H1 (cell line): ENCODE data around the gene MOGAT3. TPM values are rescaled to one million over a fixed set of nuclear protein-coding genes. Genes with fewer than 3 reads are reported as not detected.

Experiments used
- CTCF ChIA-PET: fragments of 300-600 bp; sonication (Branson Sonifier 250); formaldehyde crosslinking; loops from one replicate; lab custom pipeline; 2021; ENCODE audit not compliant: partially characterized antibody; lab: Charles Lee
- POLR2A ChIA-PET: fragments of 300-600 bp; sonication (Branson Sonifier 250); formaldehyde crosslinking; loops from one replicate; lab custom pipeline; 2021; ENCODE audit warnings: inconsistent platforms; ENCODE audit not compliant: partially characterized antibody; lab: Charles Lee
- DNase-seq, 2 experiments: peaks; one replicate each; pipeline versions ENCODE4 v3.0.0 to v3.0.0-alpha.2; 2010 to 2022; ENCODE audit warnings: low spot score in 2 of 2, low read depth in 1 of 2, mixed read lengths in 1 of 2
- FAIRE-seq: peaks from 2 replicates; lab custom pipeline; 2011; peaks lifted over from hg19 to GRCh38; lab: Jason Lieb, UNC
- H2AFZ ChIP-seq: 2 replicates; pipeline ENCODE4 v1.8.1; 2012; ENCODE audit warnings: low read length, inconsistent platforms
- H2AK5ac ChIP-seq: 2 replicates; pipeline ENCODE4 v1.6.1; 2013; ENCODE audit warnings: low read depth, low read length
- H2BK120ac ChIP-seq: replicated peaks from 2 replicates; pipeline ENCODE3; 2013; ENCODE audit warnings: low read depth, low read length, inconsistent platforms
- H2BK12ac ChIP-seq: 2 replicates; pipeline ENCODE4 v1.6.1; 2013; ENCODE audit warnings: low read depth, low read length
- H2BK15ac ChIP-seq: 2 replicates; pipeline ENCODE4 v1.6.1; 2013; ENCODE audit warnings: low read length
- H2BK20ac ChIP-seq: 2 replicates; pipeline ENCODE4 v1.6.1; 2013; ENCODE audit warnings: low read length
- H2BK5ac ChIP-seq: 2 replicates; pipeline ENCODE4 v1.6.1; 2013; ENCODE audit warnings: low read depth, low read length
- H3K14ac ChIP-seq: 2 replicates; pipeline ENCODE4 v1.6.1; 2013; ENCODE audit warnings: inconsistent platforms; ENCODE audit not compliant: insufficient read length
- H3K18ac ChIP-seq: 2 replicates; pipeline ENCODE4 v1.6.1; 2013; ENCODE audit warnings: low read length; ENCODE audit errors: extremely low read depth
- H3K23ac ChIP-seq: 2 replicates; pipeline ENCODE4 v1.6.1; 2013; ENCODE audit warnings: inconsistent platforms; ENCODE audit not compliant: insufficient read length
- H3K23me2 ChIP-seq: 2 replicates; pipeline ENCODE4 v1.6.1; 2013; ENCODE audit warnings: low read depth, low read length
- H3K27ac ChIP-seq: 2 replicates; pipeline ENCODE4 v1.6.1; 2011; ENCODE audit warnings: low read depth, low read length, inconsistent platforms
- H3K27me3 ChIP-seq, 4 experiments: replicated peaks in 1 of 4; 1 replicate in 1 of 4; 2 replicates in 3 of 4; pipeline versions ENCODE4 v1.6.1 to v1.8.1; 2011 to 2013; ENCODE audit warnings: low read length in 3 of 4, mild to moderate bottlenecking in 3 of 4, inconsistent platforms in 2 of 4, mixed read lengths in 2 of 4, moderate library complexity in 1 of 4; ENCODE audit not compliant: control insufficient read depth in 3 of 4, insufficient read depth in 3 of 4; ENCODE audit errors: extremely low read depth in 1 of 4
- H3K36me3 ChIP-seq, 4 experiments: 2 replicates each; pipeline versions ENCODE4 v1.6.1 to v1.8.1; 2011 to 2013; ENCODE audit warnings: mild to moderate bottlenecking in 4 of 4, low read length in 3 of 4, moderate library complexity in 2 of 4, control low read depth in 1 of 4, inconsistent platforms in 1 of 4; ENCODE audit not compliant: insufficient read depth in 4 of 4, control insufficient read depth in 2 of 4
- H3K4ac ChIP-seq: replicated peaks from 2 replicates; pipeline ENCODE3; 2013; ENCODE audit warnings: low read length, low read depth, mixed read lengths, inconsistent platforms; ENCODE audit not compliant: insufficient read length
- H3K4me1 ChIP-seq, 4 experiments: replicated peaks in 1 of 4; 1 replicate in 1 of 4; 2 replicates in 3 of 4; pipeline versions ENCODE4 v1.6.1 to v1.8.1; 2011 to 2013; ENCODE audit warnings: low read length in 3 of 4, inconsistent platforms in 2 of 4, mixed read lengths in 1 of 4; ENCODE audit not compliant: insufficient read depth in 4 of 4, control insufficient read depth in 3 of 4
- H3K4me2 ChIP-seq, 2 experiments: 2 replicates each; pipeline versions ENCODE4 v1.6.1 to v1.8.1; 2011 to 2013; ENCODE audit warnings: low read depth in 2 of 2, low read length in 2 of 2, control low read depth in 1 of 2, inconsistent platforms in 1 of 2, mild to moderate bottlenecking in 1 of 2; ENCODE audit not compliant: insufficient read depth in 1 of 2
- H3K4me3 ChIP-seq, 4 experiments: fragments of 200-600, 300-600 bp in 1 of 4; sonication (generic), shearing (Covaris generic), sonication (Bioruptor Twin) in 1 of 4; 2 replicates each; pipeline versions ENCODE4 v1.5.1 to v1.8.1; 2011 to 2016; ENCODE audit warnings: low read length in 4 of 4, low read depth in 3 of 4, control low read depth in 2 of 4, inconsistent platforms in 2 of 4, mild to moderate bottlenecking in 2 of 4, mixed read lengths in 1 of 4, moderate library complexity in 1 of 4; ENCODE audit not compliant: insufficient read depth in 2 of 4; ENCODE audit errors: extremely low read depth in 1 of 4
- H3K56ac ChIP-seq: replicated peaks from 2 replicates; pipeline ENCODE3; 2013; ENCODE audit warnings: low read depth, mild to moderate bottlenecking, mixed read lengths, low read length, inconsistent platforms; ENCODE audit not compliant: insufficient read length
- H3K79me1 ChIP-seq: 2 replicates; pipeline ENCODE4 v1.6.1; 2013; ENCODE audit warnings: low read depth, low read length, control low read depth
- H3K79me2 ChIP-seq, 2 experiments: 2 replicates each; pipeline versions ENCODE4 v1.6.1 to v1.8.1; 2012 to 2013; ENCODE audit warnings: low read length in 2 of 2, mild to moderate bottlenecking in 2 of 2, inconsistent platforms in 1 of 2; ENCODE audit not compliant: insufficient read depth in 2 of 2, control insufficient read depth in 1 of 2
- H3K9ac ChIP-seq, 4 experiments: replicated peaks in 1 of 4; 1 replicate in 1 of 4; 2 replicates in 3 of 4; pipeline versions ENCODE4 v1.6.1 to v1.8.1; 2011 to 2013; ENCODE audit warnings: low read depth in 3 of 4, low read length in 3 of 4, control low read depth in 2 of 4, mild to moderate bottlenecking in 2 of 4, moderate library complexity in 2 of 4, inconsistent platforms in 1 of 4; ENCODE audit errors: extremely low read depth in 1 of 4
- H3K9me3 ChIP-seq, 2 experiments: 2 replicates each; pipeline versions ENCODE4 v1.6.1 to v1.8.1; 2012 to 2013; ENCODE audit warnings: mild to moderate bottlenecking in 2 of 2, moderate library complexity in 2 of 2, control low read depth in 1 of 2, inconsistent platforms in 1 of 2, low read depth in 1 of 2, low read length in 1 of 2, mixed read lengths in 1 of 2; ENCODE audit not compliant: insufficient read depth in 2 of 2
- H4K20me1 ChIP-seq, 2 experiments: replicated peaks in 1 of 2; 2 replicates each; pipeline versions ENCODE3 to v1.8.1; 2011 to 2013; ENCODE audit warnings: inconsistent platforms in 2 of 2, low read length in 2 of 2, mild to moderate bottlenecking in 1 of 2; ENCODE audit not compliant: insufficient read depth in 2 of 2, control insufficient read depth in 1 of 2
- H4K5ac ChIP-seq: 2 replicates; pipeline ENCODE4 v1.6.1; 2013; ENCODE audit warnings: low read length, low read depth, mixed read lengths, inconsistent platforms; ENCODE audit not compliant: insufficient read length
- H4K8ac ChIP-seq: 2 replicates; pipeline ENCODE4 v1.8.0; 2013; ENCODE audit warnings: mild to moderate bottlenecking, moderate library complexity, low read length, inconsistent platforms; ENCODE audit not compliant: insufficient read depth; ENCODE audit errors: extremely low read depth
- H4K91ac ChIP-seq: replicated peaks from 2 replicates; pipeline ENCODE3; 2013; ENCODE audit warnings: low read length, mixed read lengths, inconsistent platforms; ENCODE audit not compliant: insufficient read length
- CHD2 ChIP-seq: IDR thresholded peaks from 2 replicates; pipeline ENCODE4 v1.6.1; 2012; ENCODE audit warnings: low read length, improper control_type of control experiment
- EZH2 ChIP-seq: fragments of 200-600 bp; sonication (generic); IDR thresholded peaks from 2 replicates; pipeline ENCODE4 v1.7.1; 2012; ENCODE audit warnings: low read depth, mild to moderate bottlenecking, moderate library complexity, low read length, inconsistent platforms; ENCODE audit not compliant: severe bottlenecking
- WGBS, 2 experiments: shearing (Covaris generic) in 1 of 2; methylation state at CpG; one replicate each; pipeline versions ENCODE4 v1.1.6 to v1.1.7; 2013 to 2015; ENCODE audit warnings: low lambda C conversion rate in 2 of 2, mixed read lengths in 2 of 2, inconsistent platforms in 1 of 2, low coverage in 1 of 2, missing lambda C conversion rate in 1 of 2; ENCODE audit not compliant: insufficient replicate concordance in 2 of 2, insufficient coverage in 1 of 2, insufficient read length in 1 of 2; ENCODE audit errors: extremely low coverage in 1 of 2, missing lambda C conversion rate in 1 of 2; 5-methylcytosine and 5-hydroxymethylcytosine counted together
- polyA plus RNA-seq, 7 experiments: library from polyadenylated mRNA; depleted of rRNA in 3 of 7; stranded (reverse) in 5 of 7; unstranded in 2 of 7; fragments of >200 nt in 5 of 7; fragments of 200-250 nt in 2 of 7; gene quantifications; 1 replicate in 5 of 7; 2 replicates in 1 of 7; 4 replicates in 1 of 7; pipeline versions ENCODE4 v1.2.1 to v1.2.3, GENCODE V29; 2011 to 2013; ENCODE audit warnings: missing spikeins in 2 of 7, mixed read lengths in 2 of 7
- total RNA-seq: library from RNA; stranded (reverse); fragmentation: NEBNext Ultra II Directional; extraction: Animal tissue kit (Norgen Biotek cat#: 25700); gene quantifications from 2 replicates; pipeline ENCODE4 v1.2.1, GENCODE V29; 2021

MOGAT3 gene
- total and polyA plus RNA-seq, 2 of the 8 experiments (the other 6 are each of a cell fraction or from before 2014, with no cell fraction given), result 0.21 to 0.82 TPM

DNA sequence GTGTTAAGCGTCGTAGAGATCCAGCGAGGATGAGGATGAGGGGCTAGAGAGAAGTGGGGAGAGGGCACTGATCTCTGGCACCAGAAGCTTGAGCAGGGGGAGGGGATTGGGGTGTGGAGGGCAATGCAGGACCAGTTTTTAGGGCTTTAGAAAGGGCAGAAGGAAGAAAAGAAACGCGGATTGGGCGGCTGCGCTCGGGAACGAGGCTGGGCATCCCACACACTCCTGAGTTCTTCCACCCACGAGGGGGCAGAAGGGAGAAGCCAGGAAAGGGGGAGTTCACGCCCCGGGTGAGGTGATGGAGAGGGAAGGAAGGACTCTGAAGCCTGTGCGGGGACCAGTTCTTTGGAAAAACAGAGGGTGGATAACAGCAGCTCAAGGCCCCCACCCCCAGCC lies 29.4 kb downstream of the MOGAT3 start:
- peaks cover 56 to 96% (median 84%) of the 10 kb centered on the region in 4 experiments for H3K27me3 ChIP-seq
- no peak overlapping the region for H3K4ac ChIP-seq
- H3K9me3 ChIP-seq, result no peaks in the 10 kb centered on the region
- no peak for DNase-seq
- no peak overlapping the region for H4K5ac ChIP-seq
- no peaks in the 10 kb centered on the region for H3K79me1 ChIP-seq
- H4K20me1 ChIP-seq, result peaks cover 0 to 9% of the 10 kb centered on the region in 2 experiments
- no peak for FAIRE-seq
- H2BK120ac ChIP-seq, result no peak overlapping the region
- CTCF ChIA-PET, result interaction anchor here (0.6 to 3.0 kb wide), 23 partner anchors 9 to 587 kb away, joined by 3 to 38 read pairs (median 5); partner anchors contain the start of genes MOGAT3 and NAT16
- 6% methylated on average over 9 of the region's 13 CpGs; no CpG with 5 or more reads in 1 of the 2 experiments for WGBS, 2 experiments
- peak overlapping the region; percentile 44 to 95 for H3K4me2 ChIP-seq
- H3K18ac ChIP-seq, result no peak overlapping the region
- no peak overlapping the region for H3K9ac ChIP-seq
- H4K91ac ChIP-seq, result no peak overlapping the region
- H2BK12ac ChIP-seq, result peak overlapping the region; percentile 27; the same call in 1 of the 2 replicates
- H3K23me2 ChIP-seq, result peaks cover 29% of the 10 kb centered on the region
- no peak overlapping the region for H3K14ac ChIP-seq
- no peak overlapping the region for H2AK5ac ChIP-seq
- H3K36me3 ChIP-seq, result no peaks in the 10 kb centered on the region
- H2BK15ac ChIP-seq, result peak overlapping the region; percentile 65; the same call in 1 of the 2 replicates
- no peak overlapping the region for H3K27ac ChIP-seq
- H3K4me3 ChIP-seq, result peak overlapping the region in 3 of 4 experiments; percentile 16 to 68 (median 42); a peak in 6 of 8 replicates
- TF ChIP-seq CHD2 (no peak), EZH2 (peak; percentile 19)
- 0 out of 2 replicates have a peak overlapping the region, but pooled peaks have one; percentile 74 for H2BK5ac ChIP-seq
- no peak overlapping the region for H3K56ac ChIP-seq
- H2BK20ac ChIP-seq, result peak overlapping the region; percentile 8; the same call in 1 of the 2 replicates
- peaks cover 11 to 67% (median 46%) of the 10 kb centered on the region in 4 experiments for H3K4me1 ChIP-seq
- POLR2A ChIA-PET, result interaction anchor here (0.6 to 2.2 kb wide), 10 partner anchors 9 to 315 kb away, joined by 3 to 10 read pairs (median 4); no protein-coding TSS in a partner anchor
- no peak overlapping the region for H2AFZ ChIP-seq
- H3K79me2 ChIP-seq, result no peaks in the 10 kb centered on the region
- H4K8ac ChIP-seq, result no peak overlapping the region
- no peak overlapping the region for H3K23ac ChIP-seq
